B cell (primary cell): ENCODE results near the gene FYCO1. TPM values are rescaled to one million over a fixed set of nuclear protein-coding genes. Genes with fewer than 3 reads are reported as not detected.

Source experiments
- ATAC-seq: fragments of 200-7000 bp; cut with Tn5 transposase; one replicate; pipeline ENCODE4 v1.10.0; 2021; ENCODE audit warnings: low read depth, mild to moderate bottlenecking, moderate number of reproducible peaks, moderate library complexity
- CTCF ChIA-PET: fragments of 350-600 bp; sonication (Branson Sonifier 250); formaldehyde crosslinking; loops from one replicate; lab custom pipeline; 2021; ENCODE audit warnings: antibody characterized with exemption, inconsistent platforms; lab: Charles Lee
- POLR2A ChIA-PET: fragments of 350-600 bp; sonication (Branson Sonifier 250); formaldehyde crosslinking; loops from one replicate; lab custom pipeline; 2021; ENCODE audit warnings: antibody characterized with exemption; lab: Charles Lee
- DNase-seq: peaks from one replicate; pipeline ENCODE4 v3.0.0; 2013
- H2AFZ ChIP-seq: 2 replicates; pipeline ENCODE4 v1.6.1; 2012; ENCODE audit warnings: mild to moderate bottlenecking, low read depth, low read length; ENCODE audit not compliant: insufficient read depth, poor library complexity, severe bottlenecking
- H3K27ac ChIP-seq, 2 donors: 1 replicate in 1 of 2; 2 replicates in 1 of 2; pipeline ENCODE4 v1.5.1; 2012 to 2013; ENCODE audit warnings: low read length in 2 of 2, mild to moderate bottlenecking in 2 of 2, moderate library complexity in 1 of 2
- H3K27me3 ChIP-seq, 4 experiments: fragments of 200-600 bp in 1 of 4; sonication (generic) in 1 of 4; replicated peaks in 1 of 4; 1 replicate in 2 of 4; 2 replicates in 2 of 4; pipeline versions ENCODE4 v1.6.1 to v1.7.0; 2013 to 2016; ENCODE audit warnings: low read length in 3 of 4, mild to moderate bottlenecking in 2 of 4, mixed read lengths in 1 of 4, moderate library complexity in 1 of 4; ENCODE audit not compliant: insufficient read depth in 4 of 4, control insufficient read depth in 3 of 4; ENCODE audit errors: control extremely low read depth in 1 of 4
- H3K36me3 ChIP-seq, 2 experiments: replicated peaks in 1 of 2; 1 replicate in 1 of 2; 2 replicates in 1 of 2; pipeline versions ENCODE4 v1.6.1 to v1.7.1; 2013; ENCODE audit warnings: low read length in 1 of 2; ENCODE audit not compliant: insufficient read depth in 2 of 2, control insufficient read depth in 1 of 2; ENCODE audit errors: control extremely low read depth in 1 of 2, extremely low read depth in 1 of 2
- H3K4me1 ChIP-seq, 2 donors: fragments of 200-600 bp in 1 of 2; sonication (generic) in 1 of 2; 1 replicate in 1 of 2; 2 replicates in 1 of 2; pipeline versions ENCODE4 v1.5.1 to v1.6.1; 2013 to 2017; ENCODE audit warnings: low read length in 2 of 2; ENCODE audit not compliant: control insufficient read depth in 2 of 2, insufficient read depth in 2 of 2
- H3K4me2 ChIP-seq: replicated peaks from 2 replicates; pipeline ENCODE3; 2012; ENCODE audit warnings: mild to moderate bottlenecking, low read depth, low read length; ENCODE audit not compliant: poor library complexity, severe bottlenecking
- H3K4me3 ChIP-seq, 5 experiments: fragments of 200-600 bp in 1 of 5; sonication (generic) in 1 of 5; 1 replicate in 3 of 5; 2 replicates in 2 of 5; pipeline versions ENCODE4 v1.5.1 to v1.7.0; 2011 to 2016; ENCODE audit warnings: low read length in 4 of 5, mild to moderate bottlenecking in 4 of 5, low read depth in 2 of 5, control low read depth in 1 of 5, moderate library complexity in 1 of 5; ENCODE audit not compliant: insufficient read depth in 1 of 5; ENCODE audit errors: control extremely low read depth in 1 of 5, extremely low read depth in 1 of 5
- H3K79me2 ChIP-seq: fragments of 200-600 bp; sonication (generic); one replicate; pipeline ENCODE4 v1.6.0; 2016; ENCODE audit warnings: low read length; ENCODE audit not compliant: control insufficient read depth, insufficient read depth
- H3K9ac ChIP-seq: fragments of 200-600 bp; sonication (generic); 2 replicates; pipeline ENCODE4 v1.6.1; 2017; ENCODE audit warnings: mild to moderate bottlenecking, low read length, moderate library complexity
- H3K9me3 ChIP-seq, 3 donors: one replicate each; pipeline versions ENCODE4 v1.6.1 to v1.7.1; 2013; ENCODE audit warnings: low read length in 2 of 3; ENCODE audit not compliant: control insufficient read depth in 2 of 3, insufficient read depth in 1 of 3; ENCODE audit errors: control extremely low read depth in 1 of 3
- H4K20me1 ChIP-seq: 2 replicates; pipeline ENCODE4 v1.6.0; 2012; ENCODE audit warnings: mild to moderate bottlenecking, low read length; ENCODE audit not compliant: insufficient read depth, control insufficient read depth, poor library complexity, severe bottlenecking
- H3K27ac Mint-ChIP-seq: one replicate; pipeline ENCODE4 v1.8.0; 2021; ENCODE audit warnings: mixed read lengths
- H3K27me3 Mint-ChIP-seq: one replicate; pipeline ENCODE4 v1.8.0; 2021; ENCODE audit warnings: mixed read lengths
- H3K4me1 Mint-ChIP-seq: one replicate; pipeline ENCODE4 v1.8.0; 2021; ENCODE audit warnings: mixed read lengths
- H3K4me3 Mint-ChIP-seq: one replicate; pipeline ENCODE4 v1.8.0; 2021; ENCODE audit warnings: mixed read lengths
- H3K9me3 Mint-ChIP-seq: one replicate; pipeline ENCODE4 v1.8.0; 2022; ENCODE audit warnings: mixed read lengths; ENCODE audit not compliant: insufficient read depth
- CTCF ChIP-seq: fragments of 200-600 bp; IDR thresholded peaks from one replicate; pipeline ENCODE4 v1.8.0; 2022; ENCODE audit warnings: antibody characterized with exemption, mild to moderate bottlenecking
- EZH2 ChIP-seq: IDR thresholded peaks from 2 replicates; pipeline ENCODE4 v1.6.1; 2012; ENCODE audit warnings: borderline replicate concordance, low read depth, mild to moderate bottlenecking, moderate library complexity, low read length; ENCODE audit not compliant: insufficient read depth, poor library complexity, severe bottlenecking
- WGBS: methylation state at CpG from one replicate; pipeline ENCODE4 v1.1.5; 2013; ENCODE audit warnings: missing lambda C conversion rate; ENCODE audit not compliant: insufficient coverage; 5-methylcytosine and 5-hydroxymethylcytosine counted together
- intact Hi-C: fragments of 100-400 bp; cut with micrococcal nuclease; formaldehyde crosslinking; loops from one replicate; pipeline ENCODE4 v1.10.0; 2022
- polyA minus RNA-seq: library from RNA; depleted of rRNA, polyadenylated mRNA; stranded (reverse); fragments of >200 nt; gene quantifications from 2 replicates; pipeline ENCODE4 v1.2.3, GENCODE V29; 2012
- polyA plus RNA-seq: library from polyadenylated mRNA; depleted of rRNA; stranded (reverse); fragments of >200 nt; gene quantifications from 2 replicates; pipeline ENCODE4 v1.2.3, GENCODE V29; 2012
- total RNA-seq, 2 donors: library from RNA; stranded (reverse); fragments of 120-200 nt in 1 of 2; gene quantifications; 1 replicate in 1 of 2; 2 replicates in 1 of 2; pipeline versions ENCODE4 v1.2.3 to v1.2.4, GENCODE V29; 2013 to 2022

The FYCO1 gene
- total RNA-seq (16.5 and 16.7 TPM in 2 replicates), polyA plus RNA-seq (2.8 and 5.4 TPM in 2 replicates), polyA minus RNA-seq (24.1 and 32.8 TPM in 2 replicates)
- 8.5 TPM for total RNA-seq (2013)

GRCh38 chr3:45995236-45996192, at the start of gene FYCO1:
Gene FYCO1 (minus strand): TSS chr3:45995824. CDS start chr3:45984910, 10,914 bp downstream.
- ChIA-PET POLR2A (interaction anchor here (0.6 to 1.0 kb wide), 3 partner anchors 34 to 191 kb away, joined by 4 to 7 read pairs (median 4); no protein-coding TSS in a partner anchor), CTCF (interaction anchor here (0.8 to 1.7 kb wide), 3 partner anchors 14 to 382 kb away, joined by 3 to 5 read pairs (median 3); no protein-coding TSS in a partner anchor)
- intact Hi-C loops: loop anchor here (1.0 to 5.0 kb wide), 2 partner anchors 153 to 1482 kb away; partner anchors contain the start of genes LZTFL1 and SCAP
- Mint-ChIP-seq H3K4me3 (peak within 1 kb of the TSS; percentile 89), H3K27me3 (no peaks in the 10 kb centered on the region), H3K4me1 (peaks cover 36% of the 10 kb centered on the region), H3K9me3 (no peaks in the 10 kb centered on the region), H3K27ac (peak within 1 kb of the TSS; percentile 92)
- 1% methylated on average over 63 of the region's 67 CpGs for WGBS
- peak within 1 kb of the TSS; percentile 90 for H2AFZ ChIP-seq
- peak within 1 kb of the TSS; percentile 94 for H3K9ac ChIP-seq
- peaks cover 31% of the 10 kb centered on the region for H3K79me2 ChIP-seq
- H3K4me2 ChIP-seq: peak within 1 kb of the TSS; percentile 95
- no peaks in the 10 kb centered on the region for H3K9me3 ChIP-seq
- H3K27me3 ChIP-seq: peaks cover 0 to 4% (median 1%) of the 10 kb centered on the region in 4 experiments
- no peaks in the 10 kb centered on the region for H3K36me3 ChIP-seq
- H3K4me1 ChIP-seq: peaks cover 25 to 49% of the 10 kb centered on the region in 2 donors
- ATAC-seq (peak; percentile 95), DNase-seq (peak; percentile 91)
- no peaks in the 10 kb centered on the region for H4K20me1 ChIP-seq
- H3K27ac ChIP-seq: peak within 1 kb of the TSS; percentile 88 to 92
- TF ChIP-seq EZH2: no peak
- TF ChIP-seq CTCF: no peak
- H3K4me3 ChIP-seq: peak within 1 kb of the TSS; percentile 62 to 98 (median 92)
